Hindlimb muscle (tissue), 1 donor: ENCODE data around the gene FUT4. TPM values are rescaled to one million over a fixed set of nuclear protein-coding genes. Genes with fewer than 3 reads are reported as not detected.
"Not testable (repeated sequence)": the region's sequence is repeated elsewhere in the genome, so short reads cannot be mapped to it uniquely, and the experiment has no call there.

Experiments
- DNase-seq: peaks from one replicate; pipeline ENCODE4 v3.0.0-alpha.2; 2013
- polyA plus RNA-seq: library from polyadenylated mRNA; unstranded; fragments of 120-200 nt; gene quantifications from one replicate; pipeline ENCODE4 v1.2.1, GENCODE V29; 2013; ENCODE audit not compliant: insufficient read length

The FUT4 gene, protein sequence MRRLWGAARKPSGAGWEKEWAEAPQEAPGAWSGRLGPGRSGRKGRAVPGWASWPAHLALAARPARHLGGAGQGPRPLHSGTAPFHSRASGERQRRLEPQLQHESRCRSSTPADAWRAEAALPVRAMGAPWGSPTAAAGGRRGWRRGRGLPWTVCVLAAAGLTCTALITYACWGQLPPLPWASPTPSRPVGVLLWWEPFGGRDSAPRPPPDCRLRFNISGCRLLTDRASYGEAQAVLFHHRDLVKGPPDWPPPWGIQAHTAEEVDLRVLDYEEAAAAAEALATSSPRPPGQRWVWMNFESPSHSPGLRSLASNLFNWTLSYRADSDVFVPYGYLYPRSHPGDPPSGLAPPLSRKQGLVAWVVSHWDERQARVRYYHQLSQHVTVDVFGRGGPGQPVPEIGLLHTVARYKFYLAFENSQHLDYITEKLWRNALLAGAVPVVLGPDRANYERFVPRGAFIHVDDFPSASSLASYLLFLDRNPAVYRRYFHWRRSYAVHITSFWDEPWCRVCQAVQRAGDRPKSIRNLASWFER
- 5.8 TPM for polyA plus RNA-seq

DNA sequence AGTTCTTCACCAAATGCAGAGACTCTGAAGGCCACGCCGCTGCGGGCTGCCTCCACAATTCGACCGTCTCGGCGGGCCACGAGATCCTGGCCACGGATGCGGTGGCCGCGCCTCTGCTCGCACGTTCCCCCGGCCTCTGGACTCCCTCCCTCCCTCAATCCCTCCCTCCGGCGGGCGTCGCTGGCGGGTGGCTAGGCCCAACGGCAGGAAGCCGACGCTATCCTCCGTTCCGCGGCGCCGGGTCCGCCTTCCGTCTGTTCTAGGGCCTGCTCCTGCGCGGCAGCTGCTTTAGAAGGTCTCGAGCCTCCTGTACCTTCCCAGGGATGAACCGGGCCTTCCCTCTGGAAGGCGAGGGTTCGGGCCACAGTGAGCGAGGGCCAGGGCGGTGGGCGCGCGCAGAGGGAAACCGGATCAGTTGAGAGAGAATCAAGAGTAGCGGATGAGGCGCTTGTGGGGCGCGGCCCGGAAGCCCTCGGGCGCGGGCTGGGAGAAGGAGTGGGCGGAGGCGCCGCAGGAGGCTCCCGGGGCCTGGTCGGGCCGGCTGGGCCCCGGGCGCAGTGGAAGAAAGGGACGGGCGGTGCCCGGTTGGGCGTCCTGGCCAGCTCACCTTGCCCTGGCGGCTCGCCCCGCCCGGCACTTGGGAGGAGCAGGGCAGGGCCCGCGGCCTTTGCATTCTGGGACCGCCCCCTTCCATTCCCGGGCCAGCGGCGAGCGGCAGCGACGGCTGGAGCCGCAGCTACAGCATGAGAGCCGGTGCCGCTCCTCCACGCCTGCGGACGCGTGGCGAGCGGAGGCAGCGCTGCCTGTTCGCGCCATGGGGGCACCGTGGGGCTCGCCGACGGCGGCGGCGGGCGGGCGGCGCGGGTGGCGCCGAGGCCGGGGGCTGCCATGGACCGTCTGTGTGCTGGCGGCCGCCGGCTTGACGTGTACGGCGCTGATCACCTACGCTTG, at the start of gene FUT4:
Gene FUT4 (plus strand): TSS at position 227 of the 951 bp plus-strand sequence. CDS start 213 bp downstream, at position 440.
- DNase-seq: peak; percentile 88

DNA sequence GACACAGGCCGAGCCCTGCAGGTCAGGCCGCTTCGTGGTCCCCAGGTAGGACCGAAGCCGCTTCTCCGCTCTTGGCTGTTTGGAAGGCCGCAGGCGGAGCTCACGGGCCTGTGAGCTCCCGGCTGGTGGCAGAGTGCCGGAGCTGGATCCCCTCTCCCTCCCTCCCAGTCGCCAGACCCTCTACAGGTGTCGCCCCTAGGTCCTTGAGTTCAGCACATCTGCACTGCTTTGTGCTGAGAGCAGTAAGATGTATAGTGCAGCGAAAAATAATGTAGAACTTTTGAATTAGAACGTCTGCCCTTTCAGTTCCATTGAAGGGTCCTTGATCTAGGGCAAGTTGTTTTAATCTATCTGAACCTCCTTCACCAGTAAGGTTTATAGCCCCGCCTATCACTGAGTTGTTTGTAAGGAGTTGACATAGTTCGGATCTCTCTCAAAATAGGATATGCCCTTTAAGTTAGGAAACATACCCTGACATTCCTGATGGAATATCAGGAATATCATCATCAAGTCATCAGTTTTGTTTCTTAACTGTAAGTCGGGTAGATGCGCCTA, 49.5 kb upstream of the FUT4 start:
- DNase-seq: no peak

DNA sequence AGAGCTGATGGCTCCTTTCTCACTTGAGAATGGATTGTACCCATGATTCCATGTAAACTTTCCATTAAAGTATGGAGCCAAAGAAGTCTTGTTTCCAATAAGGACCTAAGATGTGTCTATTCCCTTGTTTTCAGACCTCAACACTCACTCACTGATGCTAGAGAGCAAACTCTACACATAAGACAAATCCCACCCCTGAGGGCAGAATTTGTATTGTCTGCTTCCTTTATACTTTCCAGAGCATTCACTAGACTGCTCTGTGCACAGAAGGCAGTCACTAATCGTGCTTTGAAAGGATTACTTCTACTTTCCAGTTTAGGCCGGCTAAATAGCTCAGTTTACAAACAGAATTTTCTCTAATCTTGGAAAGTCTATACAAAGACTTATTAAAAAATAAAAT, 43.5 kb upstream of the FUT4 start:
- no peak for DNase-seq

DNA sequence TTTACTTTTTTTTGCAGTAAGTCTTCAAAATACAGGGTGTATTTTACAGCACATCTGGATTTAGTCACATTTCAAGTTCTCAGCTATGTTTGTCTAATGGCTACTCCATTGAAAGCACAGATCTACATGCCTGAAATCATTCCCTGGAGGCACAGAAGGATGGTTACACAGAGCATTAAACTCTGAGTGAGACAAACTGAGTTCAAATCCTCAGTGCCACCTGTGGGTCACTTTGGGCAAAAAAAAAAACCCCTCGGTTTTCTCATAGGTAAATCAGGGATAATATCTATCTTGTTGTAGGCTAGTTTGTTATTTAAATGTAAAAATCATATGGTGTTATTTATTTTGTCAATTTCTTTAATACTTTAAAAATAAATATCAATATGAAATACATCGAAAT, 42.2 kb upstream of the FUT4 start:
- no peak for DNase-seq

DNA sequence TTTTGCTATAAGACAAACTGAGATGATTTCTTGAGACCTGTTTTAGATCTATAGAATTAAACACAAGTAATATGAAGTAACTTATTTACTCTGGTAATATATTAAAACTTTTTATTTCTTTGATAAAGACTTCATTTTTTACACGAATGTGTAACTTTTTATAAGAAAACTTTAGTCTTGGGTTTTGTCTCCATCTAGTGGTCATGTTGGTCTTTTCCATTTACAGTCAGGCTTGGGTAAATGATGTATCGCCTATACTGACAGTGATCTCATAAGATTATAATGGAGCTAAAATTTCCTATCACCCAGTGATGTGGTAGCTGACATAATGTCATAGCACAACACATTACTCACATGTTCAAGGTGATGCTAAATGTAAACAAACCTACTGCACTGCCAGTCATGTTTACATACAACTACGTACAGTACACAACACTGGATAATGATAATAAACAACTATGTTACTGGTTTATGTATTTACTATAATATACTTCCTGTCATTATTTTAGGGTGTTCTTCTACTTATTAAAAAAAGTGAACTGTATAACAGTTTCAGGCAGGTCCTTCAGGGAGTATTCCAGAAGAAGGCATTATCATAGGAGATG, 38.9 kb upstream of the FUT4 start:
- no peak for DNase-seq

DNA sequence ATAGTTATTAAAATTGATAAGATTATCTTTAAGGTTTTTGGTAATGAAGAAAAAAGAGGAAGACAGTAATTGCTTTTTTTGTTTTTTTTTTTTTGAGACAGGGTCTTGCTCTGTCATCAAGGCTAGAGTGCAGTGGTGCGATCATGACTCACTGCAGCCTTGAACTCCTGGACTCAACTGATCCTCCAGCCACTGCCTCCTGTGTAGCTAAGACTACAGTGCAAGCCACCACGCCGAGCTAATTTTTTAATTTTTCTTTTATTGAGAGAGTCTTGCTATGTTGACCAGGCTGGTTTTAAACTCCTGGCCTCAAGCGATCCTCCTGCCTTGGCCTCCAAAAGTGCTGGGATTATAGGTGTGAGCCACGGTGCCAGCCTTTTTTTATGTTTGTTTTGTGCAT, 37.2 kb upstream of the FUT4 start:
- not testable (repeated sequence) for DNase-seq

DNA sequence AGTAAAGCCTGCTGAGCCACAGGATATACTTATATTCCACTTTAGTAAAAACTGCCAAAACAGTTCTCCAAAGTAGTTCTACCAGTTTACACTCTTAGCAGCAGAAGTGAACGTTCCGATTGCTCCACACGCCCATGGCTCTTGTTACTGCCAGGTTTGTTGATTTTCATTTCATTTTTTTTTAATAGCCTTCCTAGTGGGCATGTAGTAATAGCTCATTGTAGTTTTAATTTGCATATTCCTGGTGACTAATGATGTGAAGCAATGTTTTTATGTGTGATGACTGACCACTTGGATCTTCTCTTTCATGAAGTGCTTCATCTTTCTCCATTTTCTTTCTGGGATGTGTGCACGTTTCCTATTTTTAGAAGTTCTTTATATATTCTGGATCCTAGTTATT, 36.2 kb upstream of the FUT4 start:
- DNase-seq: no peak

DNA sequence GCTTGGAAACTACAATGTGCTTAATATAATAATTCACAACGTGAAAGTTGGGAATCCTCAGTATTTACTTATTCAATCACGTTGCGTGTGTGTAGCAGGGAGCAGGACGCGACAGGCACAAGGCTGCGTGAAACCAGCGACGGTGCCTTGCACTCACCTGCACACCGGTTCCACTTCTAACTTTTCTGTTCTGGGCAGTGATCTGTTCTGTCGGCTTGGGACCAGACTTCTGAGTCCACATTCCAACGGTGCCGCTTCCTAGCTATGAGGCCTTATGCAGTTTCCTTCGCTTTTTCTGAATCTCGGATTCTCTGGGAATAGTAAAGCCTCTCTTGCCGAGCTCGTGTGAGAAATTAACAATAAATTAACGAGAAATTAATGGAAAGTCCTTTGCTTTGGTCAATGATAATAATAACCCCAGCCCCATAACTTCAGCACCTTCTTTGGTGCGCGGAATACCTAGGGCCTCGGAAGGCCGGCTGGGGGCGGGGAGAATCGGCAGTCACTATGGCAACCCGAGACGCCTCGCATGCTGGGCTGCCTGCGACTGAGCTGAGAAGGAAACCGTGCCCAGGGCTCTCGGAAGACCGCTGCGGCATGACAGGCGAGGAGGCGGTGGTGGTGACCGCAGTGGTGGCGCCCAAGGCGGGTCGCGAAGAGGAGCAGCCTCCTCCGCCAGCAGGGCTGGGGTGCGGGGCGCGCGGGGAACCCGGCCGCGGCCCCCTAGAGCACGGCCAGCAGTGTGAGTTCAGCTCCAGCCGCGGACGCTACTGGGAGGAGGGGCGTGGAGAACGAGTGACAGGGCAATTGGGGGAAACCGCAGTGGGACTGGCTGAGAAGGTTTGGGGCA, 31.6 kb upstream of the FUT4 start, which contains the start of gene C11orf97:
Gene C11orf97 (plus strand): TSS at position 530 of the 850 bp plus-strand sequence. CDS start 68 bp downstream, at position 598.
- DNase-seq: peak; percentile 45

DNA sequence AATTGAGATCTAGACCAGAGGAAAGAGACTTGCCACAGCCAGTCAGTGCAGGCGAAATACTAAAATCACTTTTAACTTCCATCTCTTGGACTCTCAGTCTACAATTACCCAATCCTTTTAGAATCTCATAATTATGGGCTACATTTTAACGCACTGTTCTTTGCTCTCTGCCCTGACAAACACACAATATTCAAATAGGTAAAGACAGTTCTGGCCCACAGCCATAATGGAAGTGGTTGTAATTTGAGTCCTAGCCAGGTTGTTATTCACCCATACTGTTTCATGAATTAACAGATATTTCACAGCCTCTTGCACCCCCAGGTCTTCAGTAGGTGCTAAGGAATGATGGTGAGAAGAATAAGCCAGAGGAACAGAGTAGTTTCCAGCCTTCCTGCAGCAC, 30.6 kb upstream of the FUT4 start:
- no peak for DNase-seq

DNA sequence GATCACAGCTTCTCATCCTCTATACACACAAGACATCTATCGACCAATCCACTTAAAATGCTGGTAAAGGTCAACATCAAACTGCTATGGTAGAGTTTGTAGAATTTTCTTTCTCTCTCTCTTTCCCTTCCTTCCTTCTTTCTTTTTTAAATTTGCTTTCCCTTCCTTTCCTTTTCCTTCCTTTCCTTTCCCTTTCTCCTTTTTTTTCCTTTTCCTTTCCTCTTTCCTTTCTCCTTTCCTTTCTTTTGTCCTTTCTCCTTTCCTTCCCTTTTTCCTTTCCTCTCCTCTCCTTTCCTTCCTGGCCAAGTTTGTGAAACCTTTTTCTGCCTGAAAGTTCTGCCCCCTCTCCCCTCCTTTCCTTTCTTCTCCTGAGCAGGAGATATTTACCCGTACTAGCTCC, 28.3 kb upstream of the FUT4 start:
- no peak for DNase-seq

DNA sequence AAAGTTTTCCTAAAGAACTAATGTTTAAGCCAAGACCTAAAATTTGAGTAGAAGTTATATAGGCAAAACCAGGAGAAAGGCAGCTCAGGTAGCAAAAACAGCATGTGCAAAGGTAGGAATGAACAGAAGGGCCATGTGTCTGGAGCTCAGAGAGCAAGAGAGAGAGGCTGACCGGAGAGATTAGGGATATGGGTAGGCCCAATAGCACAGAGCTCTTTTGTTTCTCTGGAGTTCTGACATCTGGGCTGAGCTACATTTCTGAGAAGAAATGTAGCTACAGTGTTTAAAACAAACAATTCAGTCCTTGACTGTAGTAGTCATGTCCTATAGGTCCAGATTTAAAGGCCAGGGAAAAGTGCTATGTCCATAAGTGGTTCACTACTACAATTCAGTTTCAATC, 27.0 kb upstream of the FUT4 start:
- DNase-seq: no peak

DNA sequence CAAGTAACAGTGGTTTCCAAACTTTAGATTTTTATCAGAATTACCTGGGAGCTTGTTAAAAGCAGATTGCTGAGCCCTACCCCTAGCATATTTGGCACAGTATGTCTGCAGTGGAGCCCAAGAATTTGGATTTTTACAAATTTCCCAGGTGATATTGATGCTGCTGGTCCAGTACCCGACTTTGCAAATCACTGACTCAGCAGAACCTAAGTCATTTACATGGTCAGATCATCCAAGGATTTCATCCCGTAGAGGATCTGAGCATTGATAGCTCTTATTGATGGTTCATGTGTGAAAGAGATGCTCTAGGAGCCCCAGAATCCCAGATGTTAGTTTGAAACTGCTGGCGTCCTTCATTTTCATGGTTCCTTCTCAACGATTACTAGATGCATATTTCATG, 25.4 kb upstream of the FUT4 start:
- DNase-seq: no peak

DNA sequence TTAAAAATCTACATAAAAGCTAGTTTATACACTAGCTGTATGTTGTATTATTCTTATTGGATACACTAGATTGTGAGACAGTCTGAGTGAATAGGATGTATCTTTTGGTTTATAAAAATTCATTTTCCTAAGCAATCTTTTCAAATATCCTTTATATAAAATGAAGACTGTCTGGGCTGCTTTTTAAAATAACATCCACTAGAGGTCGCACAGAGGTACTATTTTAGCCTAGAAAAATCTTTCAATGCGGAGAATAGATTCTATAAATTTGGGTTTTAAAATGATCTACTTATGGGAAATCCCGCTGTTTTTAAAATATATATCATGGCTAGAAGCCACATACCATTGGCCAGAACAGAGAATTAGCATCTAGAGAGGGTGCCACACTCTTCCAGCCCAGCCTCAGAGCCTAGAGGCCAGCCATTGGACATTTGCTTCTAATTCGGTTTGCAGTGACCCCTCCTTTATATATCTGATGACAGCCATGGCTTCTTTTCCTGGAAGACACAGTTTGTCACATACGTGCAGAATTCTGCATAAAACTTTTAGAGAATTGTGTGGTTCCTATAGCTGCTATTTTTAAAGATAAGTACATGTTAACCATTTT, 24.1 kb upstream of the FUT4 start:
- peak; percentile 33 for DNase-seq

DNA sequence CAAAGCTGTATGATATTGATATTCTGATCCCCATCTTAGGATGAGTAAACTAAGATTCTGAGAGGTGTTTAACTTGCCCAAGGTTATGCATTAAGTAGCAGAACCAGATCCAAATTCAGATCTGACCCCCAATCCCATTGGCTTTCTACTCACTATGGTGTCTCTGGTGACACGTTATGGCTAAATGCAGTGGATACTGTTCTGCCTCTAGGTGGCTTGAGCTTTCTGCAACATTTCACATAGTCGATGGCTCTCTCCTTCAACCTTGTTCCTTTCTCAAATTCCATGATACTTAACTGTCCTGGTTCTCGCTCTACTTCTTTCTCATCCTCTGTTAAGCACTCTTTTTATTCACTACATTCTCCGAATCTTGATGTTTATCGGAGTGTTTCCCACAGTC, 22.0 kb upstream of the FUT4 start:
- DNase-seq: no peak

DNA sequence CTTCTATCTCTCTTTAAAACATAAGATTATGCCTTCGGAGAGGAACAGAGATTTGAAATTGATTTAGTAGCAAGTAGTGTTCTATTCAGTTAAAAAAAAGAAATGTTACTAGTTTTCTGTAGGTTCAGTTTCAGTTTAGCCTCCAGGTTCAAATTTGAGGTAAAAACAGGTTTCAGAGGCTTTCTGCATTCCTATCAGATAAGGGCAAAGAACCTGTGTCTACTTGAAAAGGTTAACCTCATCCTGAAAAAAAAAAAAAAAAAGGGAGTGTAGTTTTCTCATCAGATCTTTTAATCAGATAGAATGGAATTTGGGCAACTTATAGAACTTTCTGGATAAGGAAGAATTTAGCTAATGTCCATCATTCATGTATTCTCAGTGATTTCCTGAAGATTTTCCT, 19.4 kb upstream of the FUT4 start:
- no peak for DNase-seq

DNA sequence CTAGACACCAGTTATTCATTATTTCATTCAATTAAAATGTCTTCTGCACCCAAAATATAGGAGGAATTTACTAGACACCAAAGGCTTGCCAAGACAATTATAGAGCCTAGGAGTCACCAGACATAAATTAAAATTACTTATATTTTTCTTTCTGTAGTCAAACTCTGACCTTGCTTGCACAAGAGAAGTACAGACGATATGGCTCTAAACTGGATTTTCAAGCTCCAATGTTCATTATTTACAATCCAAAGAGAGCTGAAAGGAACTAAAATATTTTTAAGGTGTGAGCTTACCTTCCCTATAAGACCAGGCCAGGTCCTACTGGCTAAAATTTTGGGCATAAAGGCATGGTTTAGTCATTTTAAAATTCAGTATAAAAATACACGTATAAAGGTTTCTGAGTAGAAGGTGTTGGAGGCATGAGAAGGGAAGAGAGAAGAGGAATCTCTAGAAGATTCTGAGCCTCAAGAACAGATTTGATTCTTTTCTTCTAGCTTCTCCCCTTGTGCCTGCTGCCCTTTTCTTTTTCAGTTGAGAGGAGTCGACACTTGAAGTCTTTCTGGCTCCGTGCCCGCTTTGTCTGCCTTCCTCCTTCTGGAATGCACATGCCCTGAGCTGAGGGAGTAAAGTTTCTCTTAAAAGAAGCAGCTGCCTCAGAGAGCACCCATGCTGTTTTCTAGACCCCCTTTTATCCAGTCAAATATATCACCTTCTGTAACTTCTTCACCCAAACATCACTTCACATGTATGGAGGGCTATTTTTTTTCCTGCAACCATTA, 18.0 kb upstream of the FUT4 start:
- DNase-seq: no peak

DNA sequence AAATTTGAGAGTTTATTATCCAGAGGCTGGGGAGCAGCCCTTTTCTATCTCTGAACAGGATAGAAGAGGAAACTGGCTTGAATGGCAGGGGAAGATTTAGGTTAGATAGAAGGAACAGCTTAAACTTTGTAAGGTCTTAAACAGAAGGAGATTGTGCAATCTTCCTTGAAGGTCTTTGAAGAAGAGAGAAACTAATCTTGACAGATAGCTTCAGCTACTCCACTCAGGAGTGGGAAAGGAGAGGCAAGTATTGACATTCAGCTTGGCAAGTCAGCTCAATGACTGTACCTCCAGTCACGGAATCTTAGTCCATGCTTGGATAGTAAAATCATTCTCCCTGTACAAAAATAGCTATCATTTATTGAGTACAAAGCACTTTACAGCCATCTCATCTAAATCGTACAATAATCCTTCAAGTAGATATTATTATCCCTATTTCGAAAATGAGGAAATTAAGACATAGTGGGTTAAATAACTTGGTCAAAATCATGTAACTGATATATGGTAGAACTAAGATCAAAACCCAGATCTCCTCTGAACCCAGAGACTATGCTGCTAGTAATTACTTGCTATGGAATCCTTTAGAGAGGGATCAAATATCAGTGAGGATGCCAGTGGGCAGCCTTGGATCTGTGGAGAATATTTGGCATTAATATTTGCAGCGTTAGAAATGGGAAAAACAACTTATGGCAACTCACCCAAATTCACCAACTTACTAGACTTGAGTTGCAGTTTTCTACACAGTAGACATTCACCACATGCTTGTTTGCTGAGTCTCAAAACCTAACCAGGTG, 16.9 kb upstream of the FUT4 start:
- DNase-seq: no peak

DNA sequence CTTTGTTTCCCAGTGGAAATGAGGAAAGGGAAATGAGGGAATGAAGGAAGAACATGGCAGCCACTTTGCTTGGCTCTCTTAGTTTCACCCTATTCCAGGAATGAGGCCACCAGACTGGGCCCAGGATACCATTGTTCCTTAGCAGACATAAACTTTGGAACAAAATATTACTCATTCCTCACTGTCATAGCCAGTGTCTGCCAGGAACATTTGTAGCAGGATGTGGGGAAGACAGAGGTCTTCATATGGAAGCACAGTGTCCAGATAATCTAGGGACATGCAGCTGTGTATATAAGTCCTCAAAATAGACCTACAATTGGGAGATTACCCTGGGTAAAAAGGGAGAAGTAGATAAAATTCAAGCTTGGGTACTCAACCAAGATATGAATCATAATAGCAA, 15.2 kb upstream of the FUT4 start:
- no peak for DNase-seq

DNA sequence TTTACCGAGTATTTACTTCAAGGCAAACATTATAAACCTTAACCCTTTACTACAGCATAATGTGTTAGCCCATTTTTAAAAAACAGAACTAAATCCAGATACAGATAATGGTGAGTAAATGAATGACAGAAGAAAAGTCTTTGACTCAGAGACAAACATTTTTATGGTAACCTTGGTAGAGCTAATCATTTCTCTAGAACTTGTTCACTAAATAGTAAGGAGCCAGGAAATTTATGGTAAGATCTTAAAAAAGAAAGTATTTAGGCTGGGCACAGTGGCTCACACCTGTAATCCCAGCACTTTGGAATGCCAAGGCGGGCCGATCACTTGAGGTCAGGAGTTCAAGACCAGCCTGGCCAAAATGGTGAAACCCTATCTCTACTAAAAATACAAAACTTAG, 11.5 kb upstream of the FUT4 start:
- no peak for DNase-seq
